ENCODE data around the gene PTH1R.

PTH1R gene

DNA sequence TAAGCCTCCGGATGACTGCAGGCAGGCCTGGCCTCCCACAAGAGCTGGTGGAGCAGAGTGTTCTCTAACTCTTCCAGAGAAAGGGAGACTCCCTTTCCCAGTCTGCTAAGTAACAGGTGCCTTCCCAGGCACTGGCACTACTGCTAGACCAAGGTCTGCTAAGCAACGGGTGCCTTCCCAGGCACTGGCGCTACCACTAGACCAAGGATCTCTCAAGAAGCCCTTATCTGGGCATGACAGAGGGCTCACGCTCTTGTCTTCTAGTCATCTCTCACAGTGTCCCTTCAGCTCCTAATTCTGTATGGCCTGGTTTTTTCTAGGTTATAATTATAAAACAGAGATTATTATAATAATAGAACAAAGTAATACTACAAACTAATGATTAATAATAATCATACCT, 42.0 kb upstream of the PTH1R start:
- TF ChIP-seq CTCF (IDR thresholded peaks at IDR 0.05) (no peak), ZFX (IDR thresholded peaks at IDR 0.05; ENCODE audit: borderline replicate concordance) (no peak)
- no peak overlapping the region for H3K27ac ChIP-seq

DNA sequence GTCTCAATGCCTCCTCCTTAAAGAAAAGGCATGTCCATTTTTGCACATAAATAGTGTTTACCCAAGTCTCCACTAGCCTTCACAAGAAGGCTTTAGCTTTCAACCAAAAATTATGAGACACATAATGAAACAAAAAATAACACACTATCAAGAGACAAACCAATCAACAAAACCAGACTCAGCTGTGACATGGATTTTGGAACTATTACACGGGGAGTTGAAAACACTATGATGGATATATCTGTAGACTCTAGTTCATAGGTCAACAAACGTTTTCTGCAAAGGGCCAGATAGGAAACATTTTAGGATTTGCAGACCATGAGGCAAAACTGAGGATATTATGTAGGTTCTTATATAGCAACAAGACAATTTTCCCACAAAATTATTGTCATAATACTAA, 39.2 kb upstream of the PTH1R start:
- no peak for TF ChIP-seq CTCF (IDR thresholded peaks at IDR 0.05)
- no peak for TF ChIP-seq ZFX (IDR thresholded peaks at IDR 0.05; ENCODE audit: borderline replicate concordance)
- H3K27ac ChIP-seq = no peak overlapping the region

DNA sequence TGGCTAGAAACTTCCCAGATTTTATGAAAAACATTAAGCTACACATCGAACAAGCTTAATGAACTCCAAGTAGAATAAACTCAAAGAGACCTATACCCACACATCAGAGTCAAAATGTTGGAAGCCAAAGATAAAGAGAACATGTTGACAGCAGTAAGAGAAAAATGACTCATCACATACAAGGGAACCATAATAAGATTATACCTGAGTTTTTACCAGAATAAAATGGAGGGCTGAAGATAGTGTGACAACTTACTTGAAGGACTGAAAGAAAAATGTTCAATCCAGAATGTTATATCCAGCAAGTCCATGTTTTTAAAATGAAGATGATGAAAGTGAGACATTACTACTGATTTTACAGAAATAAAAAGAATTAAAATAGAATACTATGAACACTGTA, 37.0 kb upstream of the PTH1R start:
- TF ChIP-seq ZFX (IDR thresholded peaks at IDR 0.05; ENCODE audit: borderline replicate concordance) = no peak
- no peak overlapping the region for H3K27ac ChIP-seq

- no peak overlapping the region for H3K27ac ChIP-seq
- no peak for TF ChIP-seq CTCF (IDR thresholded peaks at IDR 0.05)
Observed at GRCh38 chr3:46843508-46843907, 34.0 kb upstream of the PTH1R start.

DNA sequence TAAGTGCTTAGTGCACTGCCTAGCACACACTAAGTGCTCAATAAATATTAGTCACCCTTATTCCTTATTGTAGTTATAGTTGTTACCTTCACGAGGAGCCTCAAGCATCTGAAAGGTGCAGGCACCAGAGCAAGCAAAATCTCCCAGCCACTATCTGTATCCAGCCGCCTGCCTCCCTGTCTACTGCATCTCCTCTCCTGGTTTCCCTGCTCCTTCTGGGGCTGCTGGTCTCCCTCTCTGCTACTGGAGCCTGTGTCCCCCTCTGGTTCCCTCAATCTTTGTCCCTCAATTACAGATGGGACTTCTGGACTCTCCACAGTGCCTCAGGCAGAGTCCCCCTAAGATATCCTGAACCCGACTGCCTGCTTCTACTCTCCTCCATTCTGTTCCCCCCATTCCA, 33.1 kb upstream of the PTH1R start:
- no peak for TF ChIP-seq CTCF (IDR thresholded peaks at IDR 0.05)
- TF ChIP-seq ZFX (IDR thresholded peaks at IDR 0.05; ENCODE audit: borderline replicate concordance) = no peak
- H3K27ac ChIP-seq = no peak overlapping the region

DNA sequence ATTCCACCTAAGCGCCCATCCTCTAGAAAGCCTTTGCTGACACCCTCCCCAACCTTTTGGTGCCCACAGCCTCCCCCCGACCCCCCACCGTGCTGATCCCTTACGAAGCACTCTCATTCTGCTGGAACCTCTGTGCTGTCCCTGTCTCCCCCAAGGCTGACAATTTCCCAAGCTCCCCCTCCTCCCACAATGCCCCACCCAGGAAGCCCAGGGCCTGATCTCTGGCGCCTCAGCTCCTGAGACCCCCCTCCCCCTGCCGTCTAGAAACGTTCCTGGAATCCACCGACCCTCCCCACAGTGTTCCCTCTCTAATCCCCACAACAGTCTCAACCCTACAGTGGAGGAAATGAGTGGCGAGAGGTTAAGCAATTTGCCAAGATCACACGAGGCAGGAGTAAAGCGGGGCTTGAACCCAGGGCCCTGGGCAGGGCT, 32.6 kb upstream of the PTH1R start:
- TF ChIP-seq CTCF (IDR thresholded peaks at IDR 0.05) = no peak
- no peak for TF ChIP-seq ZFX (IDR thresholded peaks at IDR 0.05; ENCODE audit: borderline replicate concordance)

GRCh38 chr3:46845397-46845859, 32.1 kb upstream of the PTH1R start:
- TF ChIP-seq CTCF (IDR thresholded peaks at IDR 0.05) = no peak
- TF ChIP-seq ZFX (IDR thresholded peaks at IDR 0.05; ENCODE audit: borderline replicate concordance) = no peak
- H3K27ac ChIP-seq = peak overlapping the region; percentile 33

More for the DNA sequence above, 32.6 kb upstream of the PTH1R start:
- no peak overlapping the region for H3K27ac ChIP-seq

Data from 22Rv1 (cell line).